H1 (cell line): Measurements from ENCODE around the gene EIF4E1B. TPM values are rescaled to one million over a fixed set of nuclear protein-coding genes. Genes with fewer than 3 reads are reported as not detected.

ENCODE experiments used
- BRCA1 ChIP-seq: IDR thresholded peaks from 2 replicates; pipeline ENCODE4 v1.6.1; 2012; ENCODE audit warnings: low read depth, low read length, improper control_type of control experiment
- CHD2 ChIP-seq: IDR thresholded peaks from 2 replicates; pipeline ENCODE4 v1.6.1; 2012; ENCODE audit warnings: low read length, improper control_type of control experiment
- EGR1 ChIP-seq: IDR thresholded peaks from 2 replicates; pipeline ENCODE4 v1.6.1; 2011; ENCODE audit warnings: low read depth, low read length, borderline replicate concordance
- EZH2 ChIP-seq: fragments of 200-600 bp; sonication (generic); IDR thresholded peaks from 2 replicates; pipeline ENCODE4 v1.7.1; 2012; ENCODE audit warnings: low read depth, mild to moderate bottlenecking, moderate library complexity, low read length, inconsistent platforms; ENCODE audit not compliant: severe bottlenecking
- GABPA ChIP-seq: IDR thresholded peaks from 2 replicates; pipeline ENCODE4 v1.6.1; 2011; ENCODE audit warnings: mild to moderate bottlenecking, low read length, moderate library complexity, borderline replicate concordance; ENCODE audit not compliant: insufficient read depth
- HDAC2 ChIP-seq, 2 experiments: fragments of 300-600 bp in 1 of 2; sonication (generic) in 1 of 2; IDR thresholded peaks; 2 replicates each; pipeline ENCODE4 v1.6.1; 2011 to 2012; ENCODE audit warnings: low read depth in 2 of 2, low read length in 2 of 2, mild to moderate bottlenecking in 2 of 2, moderate library complexity in 2 of 2, borderline replicate concordance in 1 of 2, inconsistent platforms in 1 of 2
- JUND ChIP-seq: IDR thresholded peaks from 2 replicates; pipeline ENCODE4 v1.6.1; 2011; ENCODE audit warnings: mild to moderate bottlenecking, improper control_type of control experiment, low read length
- KDM5A ChIP-seq: fragments of 200-600 bp; IDR thresholded peaks from 2 replicates; pipeline ENCODE4 v1.7.1; 2012; ENCODE audit warnings: mild to moderate bottlenecking, low read length, inconsistent platforms, mixed read lengths
- POLR2AphosphoS5 ChIP-seq: IDR thresholded peaks from 2 replicates; pipeline ENCODE4 v1.6.1; 2011; ENCODE audit warnings: low read depth, low read length
- RAD21 ChIP-seq, 2 experiments: IDR thresholded peaks in 1 of 2; conservative IDR thresholded peaks in 1 of 2; 2 replicates each; pipeline ENCODE4 v1.6.1; 2011; ENCODE audit warnings: low read depth in 2 of 2, low read length in 2 of 2, improper control_type of control experiment in 1 of 2, inconsistent platforms in 1 of 2, mild to moderate bottlenecking in 1 of 2, moderate library complexity in 1 of 2
- RFX5 ChIP-seq: IDR thresholded peaks from 2 replicates; pipeline ENCODE4 v1.6.1; 2011; ENCODE audit warnings: low read depth, low read length, improper control_type of control experiment, borderline replicate concordance
- RNF2 ChIP-seq: fragments of 200-900, 300-1000 bp; sonication (generic); IDR thresholded peaks from 2 replicates; pipeline ENCODE4 v1.7.1; 2016; ENCODE audit warnings: borderline replicate concordance, low read depth, mild to moderate bottlenecking, antibody characterized with exemption, low read length; ENCODE audit not compliant: poor library complexity, severe bottlenecking; ENCODE audit errors: missing control alignments
- SAP30 ChIP-seq: fragments of 300-600 bp; sonication (generic); IDR thresholded peaks from 2 replicates; pipeline ENCODE4 v1.7.1; 2012; ENCODE audit warnings: low read length, moderate library complexity, mild to moderate bottlenecking, inconsistent platforms; ENCODE audit not compliant: insufficient read depth, insufficient replicate concordance
- SP4 ChIP-seq: IDR thresholded peaks from 2 replicates; pipeline ENCODE4 v1.6.1; 2012; ENCODE audit warnings: low read length, inconsistent platforms
- SRF ChIP-seq: IDR thresholded peaks from 2 replicates; pipeline ENCODE4 v1.6.1; 2011; ENCODE audit warnings: mild to moderate bottlenecking, low read depth, low read length, moderate library complexity
- SUZ12 ChIP-seq: fragments of 200-600 bp; sonication (generic); IDR thresholded peaks from 2 replicates; pipeline ENCODE4 v1.6.1; 2012; ENCODE audit warnings: mild to moderate bottlenecking, inconsistent platforms, low read length, moderate library complexity, mixed read lengths
- TCF12 ChIP-seq: IDR thresholded peaks from 2 replicates; pipeline ENCODE4 v1.6.1; 2011; ENCODE audit warnings: low read depth, mild to moderate bottlenecking, low read length
- TEAD4 ChIP-seq: IDR thresholded peaks from 2 replicates; pipeline ENCODE4 v1.6.1; 2012; ENCODE audit warnings: low read depth, low read length, inconsistent platforms, mixed read lengths
- polyA plus RNA-seq, 7 experiments: library from polyadenylated mRNA; depleted of rRNA in 3 of 7; stranded (reverse) in 5 of 7; unstranded in 2 of 7; fragments of >200 nt in 5 of 7; fragments of 200-250 nt in 2 of 7; gene quantifications; 1 replicate in 5 of 7; 2 replicates in 1 of 7; 4 replicates in 1 of 7; pipeline versions ENCODE4 v1.2.1 to v1.2.3, GENCODE V29; 2011 to 2013; ENCODE audit warnings: missing spikeins in 2 of 7, mixed read lengths in 2 of 7
- total RNA-seq: library from RNA; stranded (reverse); fragmentation: NEBNext Ultra II Directional; extraction: Animal tissue kit (Norgen Biotek cat#: 25700); gene quantifications from 2 replicates; pipeline ENCODE4 v1.2.1, GENCODE V29; 2021
- TF ChIP-seq, protein P1 (sequence below): IDR thresholded peaks from 2 replicates; pipeline ENCODE4 v1.6.1; 2012; ENCODE audit warnings: inconsistent platforms
- TF ChIP-seq, protein P2 (sequence below): IDR thresholded peaks from 2 replicates; pipeline ENCODE4 v1.6.1; 2012; ENCODE audit warnings: low read length, inconsistent platforms

Gene EIF4E1B
- total and polyA plus RNA-seq, 2 of the 8 experiments (the other 6 are each of a cell fraction or from before 2014, with no cell fraction given) = 0.97 to 1.3 TPM

DNA sequence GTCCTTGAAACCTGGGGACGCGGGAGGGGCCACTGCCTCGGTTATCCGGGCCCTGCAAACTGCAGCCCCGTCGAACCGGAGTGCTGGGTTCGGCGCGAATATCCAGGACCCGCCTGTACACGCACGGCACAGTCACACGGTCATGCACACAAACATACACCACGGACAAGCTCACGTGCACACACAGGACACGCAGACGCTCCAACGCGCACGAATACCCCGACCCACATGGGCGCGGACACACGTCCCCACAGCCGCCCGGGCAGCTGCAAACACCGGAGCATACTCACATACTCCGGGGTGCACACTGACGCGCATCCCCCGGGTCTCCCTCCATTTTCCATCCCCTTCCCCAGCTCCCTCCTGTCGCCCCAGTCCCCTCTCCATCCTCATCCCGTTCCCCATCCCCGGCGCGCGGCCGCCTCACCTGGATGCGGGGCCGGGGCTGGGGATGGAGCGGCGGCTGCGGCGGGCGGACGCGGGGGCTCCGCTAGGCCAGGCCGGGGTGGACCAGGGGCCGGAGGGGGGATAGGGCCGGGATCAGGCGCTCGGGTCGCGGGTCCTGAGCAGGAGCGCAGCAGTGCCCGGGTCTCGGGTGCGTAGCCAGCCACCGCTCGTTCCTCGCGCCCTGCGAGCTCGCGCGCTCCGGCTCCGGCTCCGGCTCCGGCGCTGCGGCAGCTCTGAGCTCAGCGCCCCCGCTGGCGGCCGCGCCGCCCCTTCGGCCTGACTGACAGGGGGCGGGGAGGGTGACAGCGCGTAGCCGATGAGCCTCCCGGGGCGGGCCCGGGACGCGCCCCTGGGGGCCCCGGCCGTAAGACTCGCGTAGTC, at the start of gene EIF4E1B, which contains the start of gene SNCB (continued):
- TF ChIP-seq, protein P1, sequence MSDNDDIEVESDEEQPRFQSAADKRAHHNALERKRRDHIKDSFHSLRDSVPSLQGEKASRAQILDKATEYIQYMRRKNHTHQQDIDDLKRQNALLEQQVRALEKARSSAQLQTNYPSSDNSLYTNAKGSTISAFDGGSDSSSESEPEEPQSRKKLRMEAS = peak; percentile 63
- TF ChIP-seq SP4 (no peak), SAP30 (peak; percentile 55), HDAC2 (IDR thresholded peaks at IDR 0.05; ENCODE audit: borderline replicate concordance in 1 of 2, low read depth in 2 of 2, low read length in 2 of 2) (peak in 1 of 2 experiments; percentile 88; a peak in 1 of 4 replicates), BRCA1 (no peak), POLR2AphosphoS5 (no peak), GABPA (no peak), RFX5 (no peak), CHD2 (no peak), RNF2 (no peak), RAD21 (IDR thresholded peaks at IDR 0.05 in 1 of 2, conservative IDR thresholded peaks at IDR 0.05 in 1 of 2; ENCODE audit: low read depth in 2 of 2, low read length in 2 of 2) (no peak), TEAD4 (no peak), KDM5A (no peak), EZH2 (no peak), SUZ12 (peak; percentile 43; the same call in 1 of the 2 replicates), JUND (no peak), EGR1 (peak; percentile 92), TCF12 (peak; percentile 48; the same call in 1 of the 2 replicates), SRF (no peak)
- TF ChIP-seq, protein P2, sequence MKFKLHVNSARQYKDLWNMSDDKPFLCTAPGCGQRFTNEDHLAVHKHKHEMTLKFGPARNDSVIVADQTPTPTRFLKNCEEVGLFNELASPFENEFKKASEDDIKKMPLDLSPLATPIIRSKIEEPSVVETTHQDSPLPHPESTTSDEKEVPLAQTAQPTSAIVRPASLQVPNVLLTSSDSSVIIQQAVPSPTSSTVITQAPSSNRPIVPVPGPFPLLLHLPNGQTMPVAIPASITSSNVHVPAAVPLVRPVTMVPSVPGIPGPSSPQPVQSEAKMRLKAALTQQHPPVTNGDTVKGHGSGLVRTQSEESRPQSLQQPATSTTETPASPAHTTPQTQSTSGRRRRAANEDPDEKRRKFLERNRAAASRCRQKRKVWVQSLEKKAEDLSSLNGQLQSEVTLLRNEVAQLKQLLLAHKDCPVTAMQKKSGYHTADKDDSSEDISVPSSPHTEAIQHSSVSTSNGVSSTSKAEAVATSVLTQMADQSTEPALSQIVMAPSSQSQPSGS = no peak
